ENCODE data around the gene FHAD1. TPM values are rescaled to one million over a fixed set of nuclear protein-coding genes. Genes with fewer than 3 reads are reported as not detected.

Gene FHAD1
- total and polyA plus RNA-seq, 2 of the 13 experiments (the other 11 are each of a cell fraction or from before 2014, with no cell fraction given), result not detected

DNA sequence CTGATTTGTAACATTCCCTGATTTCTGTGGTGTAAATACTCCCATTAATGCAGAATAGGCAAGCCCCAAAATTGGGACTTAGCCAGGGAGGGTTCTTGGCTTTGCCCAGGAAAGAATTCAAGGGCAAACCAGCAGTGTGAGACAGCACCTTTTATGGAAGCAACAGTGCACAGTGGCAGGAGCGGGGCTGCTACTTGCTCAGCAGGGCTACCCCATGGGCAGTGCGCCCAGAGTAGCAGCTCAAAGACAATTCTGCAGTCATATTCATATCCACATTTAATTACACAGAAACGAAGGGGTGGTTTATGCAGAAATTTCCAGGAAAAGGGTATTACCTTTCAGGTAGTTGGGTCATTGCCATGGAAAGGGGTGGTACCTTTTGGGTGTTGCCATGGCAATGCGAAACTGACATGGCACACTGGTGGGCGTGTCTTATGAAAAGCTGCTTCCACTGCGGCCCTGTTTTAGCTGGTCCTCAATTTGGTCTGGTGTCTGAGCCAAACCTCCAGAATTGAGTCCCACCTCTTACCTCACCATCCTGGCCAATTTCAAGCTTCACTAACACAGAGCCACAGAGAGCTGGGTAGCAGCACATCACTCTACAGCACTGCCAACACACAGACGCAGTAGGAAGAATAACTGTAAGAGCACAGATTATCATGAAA, 35.9 kb downstream of the FHAD1 start (continued):
- TF ChIP-seq, protein P1, sequence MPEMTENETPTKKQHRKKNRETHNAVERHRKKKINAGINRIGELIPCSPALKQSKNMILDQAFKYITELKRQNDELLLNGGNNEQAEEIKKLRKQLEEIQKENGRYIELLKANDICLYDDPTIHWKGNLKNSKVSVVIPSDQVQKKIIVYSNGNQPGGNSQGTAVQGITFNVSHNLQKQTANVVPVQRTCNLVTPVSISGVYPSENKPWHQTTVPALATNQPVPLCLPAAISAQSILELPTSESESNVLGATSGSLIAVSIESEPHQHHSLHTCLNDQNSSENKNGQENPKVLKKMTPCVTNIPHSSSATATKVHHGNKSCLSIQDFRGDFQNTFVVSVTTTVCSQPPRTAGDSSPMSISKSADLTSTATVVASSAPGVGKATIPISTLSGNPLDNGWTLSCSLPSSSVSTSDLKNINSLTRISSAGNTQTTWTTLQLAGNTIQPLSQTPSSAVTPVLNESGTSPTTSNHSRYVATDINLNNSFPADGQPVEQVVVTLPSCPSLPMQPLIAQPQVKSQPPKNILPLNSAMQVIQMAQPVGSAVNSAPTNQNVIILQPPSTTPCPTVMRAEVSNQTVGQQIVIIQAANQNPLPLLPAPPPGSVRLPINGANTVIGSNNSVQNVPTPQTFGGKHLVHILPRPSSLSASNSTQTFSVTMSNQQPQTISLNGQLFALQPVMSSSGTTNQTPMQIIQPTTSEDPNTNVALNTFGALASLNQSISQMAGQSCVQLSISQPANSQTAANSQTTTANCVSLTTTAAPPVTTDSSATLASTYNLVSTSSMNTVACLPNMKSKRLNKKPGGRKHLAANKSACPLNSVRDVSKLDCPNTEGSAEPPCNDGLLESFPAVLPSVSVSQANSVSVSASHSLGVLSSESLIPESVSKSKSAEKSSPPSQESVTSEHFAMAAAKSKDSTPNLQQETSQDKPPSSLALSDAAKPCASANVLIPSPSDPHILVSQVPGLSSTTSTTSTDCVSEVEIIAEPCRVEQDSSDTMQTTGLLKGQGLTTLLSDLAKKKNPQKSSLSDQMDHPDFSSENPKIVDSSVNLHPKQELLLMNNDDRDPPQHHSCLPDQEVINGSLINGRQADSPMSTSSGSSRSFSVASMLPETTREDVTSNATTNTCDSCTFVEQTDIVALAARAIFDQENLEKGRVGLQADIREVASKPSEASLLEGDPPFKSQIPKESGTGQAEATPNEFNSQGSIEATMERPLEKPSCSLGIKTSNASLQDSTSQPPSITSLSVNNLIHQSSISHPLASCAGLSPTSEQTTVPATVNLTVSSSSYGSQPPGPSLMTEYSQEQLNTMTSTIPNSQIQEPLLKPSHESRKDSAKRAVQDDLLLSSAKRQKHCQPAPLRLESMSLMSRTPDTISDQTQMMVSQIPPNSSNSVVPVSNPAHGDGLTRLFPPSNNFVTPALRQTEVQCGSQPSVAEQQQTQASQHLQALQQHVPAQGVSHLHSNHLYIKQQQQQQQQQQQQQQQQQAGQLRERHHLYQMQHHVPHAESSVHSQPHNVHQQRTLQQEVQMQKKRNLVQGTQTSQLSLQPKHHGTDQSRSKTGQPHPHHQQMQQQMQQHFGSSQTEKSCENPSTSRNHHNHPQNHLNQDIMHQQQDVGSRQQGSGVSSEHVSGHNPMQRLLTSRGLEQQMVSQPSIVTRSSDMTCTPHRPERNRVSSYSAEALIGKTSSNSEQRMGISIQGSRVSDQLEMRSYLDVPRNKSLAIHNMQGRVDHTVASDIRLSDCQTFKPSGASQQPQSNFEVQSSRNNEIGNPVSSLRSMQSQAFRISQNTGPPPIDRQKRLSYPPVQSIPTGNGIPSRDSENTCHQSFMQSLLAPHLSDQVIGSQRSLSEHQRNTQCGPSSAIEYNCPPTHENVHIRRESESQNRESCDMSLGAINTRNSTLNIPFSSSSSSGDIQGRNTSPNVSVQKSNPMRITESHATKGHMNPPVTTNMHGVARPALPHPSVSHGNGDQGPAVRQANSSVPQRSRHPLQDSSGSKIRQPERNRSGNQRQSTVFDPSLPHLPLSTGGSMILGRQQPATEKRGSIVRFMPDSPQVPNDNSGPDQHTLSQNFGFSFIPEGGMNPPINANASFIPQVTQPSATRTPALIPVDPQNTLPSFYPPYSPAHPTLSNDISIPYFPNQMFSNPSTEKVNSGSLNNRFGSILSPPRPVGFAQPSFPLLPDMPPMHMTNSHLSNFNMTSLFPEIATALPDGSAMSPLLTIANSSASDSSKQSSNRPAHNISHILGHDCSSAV (CRISPR knock-in tag; IDR thresholded peaks at IDR 0.05; ENCODE audit: borderline replicate concordance), result no peak
- TF ChIP-seq BRD4 (CRISPR knock-in tag; IDR thresholded peaks at IDR 0.05), result no peak
- TF ChIP-seq ZNF333 (CRISPR knock-in tag; IDR thresholded peaks at IDR 0.05; ENCODE audit: borderline replicate concordance), result no peak
- TF ChIP-seq, protein P2, sequence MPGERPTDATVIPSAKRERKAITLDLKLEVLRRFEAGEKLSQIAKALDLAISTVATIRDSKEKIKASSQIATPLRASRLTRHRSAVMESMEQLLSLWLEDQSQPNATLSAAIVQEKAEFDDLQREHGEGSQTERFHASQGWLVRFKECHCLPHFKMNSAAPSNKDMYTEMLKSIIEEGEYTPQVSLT (CRISPR knock-in tag; IDR thresholded peaks at IDR 0.05; ENCODE audit: borderline replicate concordance, low read depth), result no peak
- TF ChIP-seq ZNF781 (CRISPR knock-in tag; IDR thresholded peaks at IDR 0.05; ENCODE audit: borderline replicate concordance, not compliant biosample characterization), result no peak
- TF ChIP-seq ZNF460 (CRISPR knock-in tag; IDR thresholded peaks at IDR 0.05; ENCODE audit: borderline replicate concordance), result no peak
- TF ChIP-seq SMAD1 (CRISPR knock-in tag; IDR thresholded peaks at IDR 0.05; ENCODE audit: borderline replicate concordance, low read depth), result no peak
- no peak for TF ChIP-seq FOXK2 (IDR thresholded peaks at IDR 0.05)
- TF ChIP-seq ZNF235 (CRISPR knock-in tag; IDR thresholded peaks at IDR 0.05; ENCODE audit: borderline replicate concordance), result no peak
- TF ChIP-seq, protein P3, sequence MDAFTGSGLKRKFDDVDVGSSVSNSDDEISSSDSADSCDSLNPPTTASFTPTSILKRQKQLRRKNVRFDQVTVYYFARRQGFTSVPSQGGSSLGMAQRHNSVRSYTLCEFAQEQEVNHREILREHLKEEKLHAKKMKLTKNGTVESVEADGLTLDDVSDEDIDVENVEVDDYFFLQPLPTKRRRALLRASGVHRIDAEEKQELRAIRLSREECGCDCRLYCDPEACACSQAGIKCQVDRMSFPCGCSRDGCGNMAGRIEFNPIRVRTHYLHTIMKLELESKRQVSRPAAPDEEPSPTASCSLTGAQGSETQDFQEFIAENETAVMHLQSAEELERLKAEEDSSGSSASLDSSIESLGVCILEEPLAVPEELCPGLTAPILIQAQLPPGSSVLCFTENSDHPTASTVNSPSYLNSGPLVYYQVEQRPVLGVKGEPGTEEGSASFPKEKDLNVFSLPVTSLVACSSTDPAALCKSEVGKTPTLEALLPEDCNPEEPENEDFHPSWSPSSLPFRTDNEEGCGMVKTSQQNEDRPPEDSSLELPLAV (CRISPR knock-in tag; conservative IDR thresholded peaks at IDR 0.05; ENCODE audit: low read depth), result no peak
- no peak for TF ChIP-seq SOX13 (IDR thresholded peaks at IDR 0.05)
- no peak for TF ChIP-seq SOX13 (CRISPR knock-in tag; conservative IDR thresholded peaks at IDR 0.05 in 1 of 2, IDR thresholded peaks at IDR 0.05 in 1 of 2)
- TF ChIP-seq ZNF317 (CRISPR knock-in tag; IDR thresholded peaks at IDR 0.05), result no peak

Measured in HepG2 (cell line).